GM23338 (cell line): ENCODE data around the gene MYL1.

ENCODE experiments used
- CREB1 ChIP-seq: fragments of 250-450 bp; sonication (Bioruptor Pico); IDR thresholded peaks from 2 replicates; pipeline ENCODE4 v1.5.0; 2020; ENCODE audit warnings: low read depth, mild to moderate bottlenecking, moderate library complexity
- EZH2 ChIP-seq: fragments of 200-600 bp; sonication (generic); IDR thresholded peaks from one replicate; pipeline ENCODE4 v1.8.0; 2017; ENCODE audit warnings: antibody characterized with exemption, mild to moderate bottlenecking, low read depth; ENCODE audit not compliant: unreplicated experiment
- EZH2phosphoT487 ChIP-seq: fragments of 200-600 bp; sonication (generic); IDR thresholded peaks from one replicate; pipeline ENCODE4 v1.8.1; 2018; ENCODE audit warnings: antibody characterized with exemption; ENCODE audit not compliant: unreplicated experiment
- JUNB ChIP-seq: IDR thresholded peaks from one replicate; pipeline ENCODE4 v1.6.1; 2016; ENCODE audit warnings: antibody characterized with exemption; ENCODE audit not compliant: unreplicated experiment
- NANOG ChIP-seq: IDR thresholded peaks from 2 replicates; pipeline ENCODE4 v1.6.1; 2016; ENCODE audit warnings: antibody characterized with exemption, borderline replicate concordance
- POLR2AphosphoS5 ChIP-seq: IDR thresholded peaks from 2 replicates; pipeline ENCODE4 v1.6.1; 2016; ENCODE audit warnings: antibody characterized with exemption, low read depth
- STAT1 ChIP-seq: IDR thresholded peaks from one replicate; pipeline ENCODE4 v1.6.1; 2016; ENCODE audit warnings: antibody characterized with exemption; ENCODE audit not compliant: unreplicated experiment
- ZNF331 ChIP-seq: fragments of 250-450 bp; sonication (Bioruptor Pico); IDR thresholded peaks from 2 replicates; pipeline ENCODE4 v1.5.0; 2020; ENCODE audit warnings: low read depth, mild to moderate bottlenecking, moderate library complexity
- TF ChIP-seq, protein P1 (sequence below), 2 experiments: fragments of 200-600 bp in 1 of 2; sonication (generic) in 1 of 2; conservative IDR thresholded peaks; 2 replicates each; pipeline versions ENCODE4 v1.5.1 to v1.6.1; 2016 to 2017; ENCODE audit warnings: antibody characterized with exemption in 2 of 2, low read depth in 2 of 2, mild to moderate bottlenecking in 2 of 2, moderate library complexity in 1 of 2
- TF ChIP-seq, protein P2 (sequence below): IDR thresholded peaks from one replicate; pipeline ENCODE4 v1.6.1; 2018; ENCODE audit warnings: antibody characterized with exemption; ENCODE audit not compliant: unreplicated experiment
- TF ChIP-seq, protein P3 (sequence below): IDR thresholded peaks from 2 replicates; pipeline ENCODE4 v1.6.1; 2016; ENCODE audit warnings: antibody characterized with exemption

DNA sequence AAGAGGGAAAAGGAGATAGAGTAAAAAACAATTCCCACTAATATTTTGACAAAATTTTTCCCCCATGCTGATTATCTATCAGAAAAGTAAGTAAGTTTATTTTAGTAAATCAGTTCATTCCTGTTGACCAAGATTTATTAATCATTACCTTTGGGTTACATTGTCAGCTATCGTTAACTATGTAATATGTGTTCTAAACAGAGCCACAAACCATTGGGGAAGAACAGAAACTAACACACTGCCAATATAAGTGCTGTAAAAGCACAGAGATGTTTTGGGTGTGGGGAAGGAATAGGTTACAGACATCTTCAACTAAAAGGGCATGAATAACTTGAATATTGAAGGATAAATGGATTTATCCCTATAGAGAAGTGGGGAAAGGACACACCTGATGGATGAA is 47.3 kb downstream of the MYL1 start:
- TF ChIP-seq, protein P1, sequence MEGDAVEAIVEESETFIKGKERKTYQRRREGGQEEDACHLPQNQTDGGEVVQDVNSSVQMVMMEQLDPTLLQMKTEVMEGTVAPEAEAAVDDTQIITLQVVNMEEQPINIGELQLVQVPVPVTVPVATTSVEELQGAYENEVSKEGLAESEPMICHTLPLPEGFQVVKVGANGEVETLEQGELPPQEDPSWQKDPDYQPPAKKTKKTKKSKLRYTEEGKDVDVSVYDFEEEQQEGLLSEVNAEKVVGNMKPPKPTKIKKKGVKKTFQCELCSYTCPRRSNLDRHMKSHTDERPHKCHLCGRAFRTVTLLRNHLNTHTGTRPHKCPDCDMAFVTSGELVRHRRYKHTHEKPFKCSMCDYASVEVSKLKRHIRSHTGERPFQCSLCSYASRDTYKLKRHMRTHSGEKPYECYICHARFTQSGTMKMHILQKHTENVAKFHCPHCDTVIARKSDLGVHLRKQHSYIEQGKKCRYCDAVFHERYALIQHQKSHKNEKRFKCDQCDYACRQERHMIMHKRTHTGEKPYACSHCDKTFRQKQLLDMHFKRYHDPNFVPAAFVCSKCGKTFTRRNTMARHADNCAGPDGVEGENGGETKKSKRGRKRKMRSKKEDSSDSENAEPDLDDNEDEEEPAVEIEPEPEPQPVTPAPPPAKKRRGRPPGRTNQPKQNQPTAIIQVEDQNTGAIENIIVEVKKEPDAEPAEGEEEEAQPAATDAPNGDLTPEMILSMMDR (conservative IDR thresholded peaks at IDR 0.05; ENCODE audit: low read depth in 2 of 2) = no peak
- TF ChIP-seq EZH2 (no peak), EZH2phosphoT487 (no peak), STAT1 (no peak), JUNB (no peak), POLR2AphosphoS5 (no peak), CREB1 (CRISPR knock-in tag) (no peak), NANOG (no peak), ZNF331 (no peak)
- TF ChIP-seq, protein P2, sequence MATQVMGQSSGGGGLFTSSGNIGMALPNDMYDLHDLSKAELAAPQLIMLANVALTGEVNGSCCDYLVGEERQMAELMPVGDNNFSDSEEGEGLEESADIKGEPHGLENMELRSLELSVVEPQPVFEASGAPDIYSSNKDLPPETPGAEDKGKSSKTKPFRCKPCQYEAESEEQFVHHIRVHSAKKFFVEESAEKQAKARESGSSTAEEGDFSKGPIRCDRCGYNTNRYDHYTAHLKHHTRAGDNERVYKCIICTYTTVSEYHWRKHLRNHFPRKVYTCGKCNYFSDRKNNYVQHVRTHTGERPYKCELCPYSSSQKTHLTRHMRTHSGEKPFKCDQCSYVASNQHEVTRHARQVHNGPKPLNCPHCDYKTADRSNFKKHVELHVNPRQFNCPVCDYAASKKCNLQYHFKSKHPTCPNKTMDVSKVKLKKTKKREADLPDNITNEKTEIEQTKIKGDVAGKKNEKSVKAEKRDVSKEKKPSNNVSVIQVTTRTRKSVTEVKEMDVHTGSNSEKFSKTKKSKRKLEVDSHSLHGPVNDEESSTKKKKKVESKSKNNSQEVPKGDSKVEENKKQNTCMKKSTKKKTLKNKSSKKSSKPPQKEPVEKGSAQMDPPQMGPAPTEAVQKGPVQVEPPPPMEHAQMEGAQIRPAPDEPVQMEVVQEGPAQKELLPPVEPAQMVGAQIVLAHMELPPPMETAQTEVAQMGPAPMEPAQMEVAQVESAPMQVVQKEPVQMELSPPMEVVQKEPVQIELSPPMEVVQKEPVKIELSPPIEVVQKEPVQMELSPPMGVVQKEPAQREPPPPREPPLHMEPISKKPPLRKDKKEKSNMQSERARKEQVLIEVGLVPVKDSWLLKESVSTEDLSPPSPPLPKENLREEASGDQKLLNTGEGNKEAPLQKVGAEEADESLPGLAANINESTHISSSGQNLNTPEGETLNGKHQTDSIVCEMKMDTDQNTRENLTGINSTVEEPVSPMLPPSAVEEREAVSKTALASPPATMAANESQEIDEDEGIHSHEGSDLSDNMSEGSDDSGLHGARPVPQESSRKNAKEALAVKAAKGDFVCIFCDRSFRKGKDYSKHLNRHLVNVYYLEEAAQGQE = no peak
- TF ChIP-seq, protein P3, sequence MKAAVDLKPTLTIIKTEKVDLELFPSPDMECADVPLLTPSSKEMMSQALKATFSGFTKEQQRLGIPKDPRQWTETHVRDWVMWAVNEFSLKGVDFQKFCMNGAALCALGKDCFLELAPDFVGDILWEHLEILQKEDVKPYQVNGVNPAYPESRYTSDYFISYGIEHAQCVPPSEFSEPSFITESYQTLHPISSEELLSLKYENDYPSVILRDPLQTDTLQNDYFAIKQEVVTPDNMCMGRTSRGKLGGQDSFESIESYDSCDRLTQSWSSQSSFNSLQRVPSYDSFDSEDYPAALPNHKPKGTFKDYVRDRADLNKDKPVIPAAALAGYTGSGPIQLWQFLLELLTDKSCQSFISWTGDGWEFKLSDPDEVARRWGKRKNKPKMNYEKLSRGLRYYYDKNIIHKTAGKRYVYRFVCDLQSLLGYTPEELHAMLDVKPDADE = no peak
